GM12872 (cell line): Measurements from ENCODE around the gene KCNK7.

Experiments
- TF ChIP-seq, protein P1 (sequence below): IDR thresholded peaks from 3 replicates; pipeline ENCODE4 v1.5.1; 2011; ENCODE audit warnings: low read depth, mild to moderate bottlenecking, low read length, moderate library complexity; ENCODE audit not compliant: insufficient read depth

The KCNK7 gene

DNA sequence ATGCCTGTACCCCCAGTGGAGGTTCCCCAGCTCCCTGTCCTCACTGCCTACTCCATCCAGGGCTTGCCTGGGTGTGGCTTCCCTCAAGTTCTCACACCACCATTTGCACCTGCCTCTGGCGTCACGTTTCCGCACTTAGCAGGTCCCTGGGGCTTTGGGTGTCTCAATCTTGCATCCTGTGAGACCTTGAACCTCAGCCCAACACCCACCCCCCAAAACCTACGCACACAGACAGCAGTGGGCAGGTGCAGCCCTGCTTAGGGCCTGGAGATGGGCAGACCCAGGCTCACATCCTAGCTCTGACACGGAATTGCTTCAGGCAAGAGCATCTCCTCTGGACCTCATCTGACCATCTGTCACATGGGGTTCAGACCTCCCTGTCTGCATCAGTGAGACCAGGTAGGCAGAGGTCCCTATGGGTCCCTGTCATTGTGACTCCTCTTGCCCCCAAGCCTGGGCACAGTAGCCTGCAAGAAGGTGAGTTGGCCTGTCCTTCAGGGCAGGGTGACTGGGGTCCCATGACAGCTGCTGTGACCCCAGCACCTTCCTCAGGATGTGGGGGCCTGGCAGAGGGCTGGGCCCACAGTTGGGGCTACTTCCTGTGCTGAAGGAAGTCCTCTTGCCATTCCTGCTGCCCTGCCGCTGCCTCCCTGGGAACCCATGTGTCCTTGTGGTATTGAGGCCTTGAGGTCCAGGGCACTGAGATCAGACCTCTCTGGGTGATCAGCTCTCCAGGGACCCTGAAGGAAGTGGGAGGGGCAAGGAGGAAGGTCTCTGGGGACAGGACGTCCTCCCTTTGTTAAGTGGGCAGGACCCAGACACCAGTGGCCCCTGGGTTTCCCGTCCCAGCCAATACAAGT, 44.3 kb upstream of the KCNK7 start:
- TF ChIP-seq, protein P1, sequence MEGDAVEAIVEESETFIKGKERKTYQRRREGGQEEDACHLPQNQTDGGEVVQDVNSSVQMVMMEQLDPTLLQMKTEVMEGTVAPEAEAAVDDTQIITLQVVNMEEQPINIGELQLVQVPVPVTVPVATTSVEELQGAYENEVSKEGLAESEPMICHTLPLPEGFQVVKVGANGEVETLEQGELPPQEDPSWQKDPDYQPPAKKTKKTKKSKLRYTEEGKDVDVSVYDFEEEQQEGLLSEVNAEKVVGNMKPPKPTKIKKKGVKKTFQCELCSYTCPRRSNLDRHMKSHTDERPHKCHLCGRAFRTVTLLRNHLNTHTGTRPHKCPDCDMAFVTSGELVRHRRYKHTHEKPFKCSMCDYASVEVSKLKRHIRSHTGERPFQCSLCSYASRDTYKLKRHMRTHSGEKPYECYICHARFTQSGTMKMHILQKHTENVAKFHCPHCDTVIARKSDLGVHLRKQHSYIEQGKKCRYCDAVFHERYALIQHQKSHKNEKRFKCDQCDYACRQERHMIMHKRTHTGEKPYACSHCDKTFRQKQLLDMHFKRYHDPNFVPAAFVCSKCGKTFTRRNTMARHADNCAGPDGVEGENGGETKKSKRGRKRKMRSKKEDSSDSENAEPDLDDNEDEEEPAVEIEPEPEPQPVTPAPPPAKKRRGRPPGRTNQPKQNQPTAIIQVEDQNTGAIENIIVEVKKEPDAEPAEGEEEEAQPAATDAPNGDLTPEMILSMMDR, result no peak

DNA sequence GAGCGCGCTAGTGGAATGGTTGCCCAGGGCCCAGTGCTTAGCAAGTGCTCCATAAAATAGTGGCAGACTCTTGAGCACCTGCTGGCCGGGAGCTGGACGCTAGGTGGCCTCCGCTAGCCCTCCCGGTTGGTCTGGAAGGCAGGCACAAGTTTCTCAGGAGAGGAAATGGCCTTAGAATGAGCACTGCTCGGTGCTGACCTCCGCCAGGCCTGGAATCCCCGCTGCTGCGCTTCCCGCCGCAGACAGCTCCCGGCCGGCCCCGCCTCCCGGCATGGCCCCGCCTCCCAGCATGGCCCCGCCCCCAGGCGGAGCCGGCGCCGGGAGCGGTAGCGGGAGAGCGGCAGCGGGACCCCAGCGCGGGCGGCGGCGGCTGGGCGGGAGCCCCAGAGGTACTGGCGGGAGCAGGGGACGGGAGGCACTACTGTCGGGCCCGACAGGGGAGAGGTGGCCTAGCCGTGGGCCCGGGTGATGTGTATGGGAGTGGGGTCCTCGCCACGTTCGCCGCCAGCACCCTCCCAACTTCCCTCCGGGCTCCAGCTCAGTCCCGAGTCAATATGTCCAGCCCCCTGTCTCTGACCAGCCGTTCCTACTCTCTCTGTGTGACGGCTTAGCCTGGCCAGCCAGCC, 42.3 kb upstream of the KCNK7 start, which contains the start of gene SIPA1:
TSS of gene SIPA1 (plus strand) at position 308 of the 626 bp plus-strand sequence. CDS start 2,821 bp downstream, outside the sequence.
- TF ChIP-seq, protein P1, result peak; percentile 43

DNA sequence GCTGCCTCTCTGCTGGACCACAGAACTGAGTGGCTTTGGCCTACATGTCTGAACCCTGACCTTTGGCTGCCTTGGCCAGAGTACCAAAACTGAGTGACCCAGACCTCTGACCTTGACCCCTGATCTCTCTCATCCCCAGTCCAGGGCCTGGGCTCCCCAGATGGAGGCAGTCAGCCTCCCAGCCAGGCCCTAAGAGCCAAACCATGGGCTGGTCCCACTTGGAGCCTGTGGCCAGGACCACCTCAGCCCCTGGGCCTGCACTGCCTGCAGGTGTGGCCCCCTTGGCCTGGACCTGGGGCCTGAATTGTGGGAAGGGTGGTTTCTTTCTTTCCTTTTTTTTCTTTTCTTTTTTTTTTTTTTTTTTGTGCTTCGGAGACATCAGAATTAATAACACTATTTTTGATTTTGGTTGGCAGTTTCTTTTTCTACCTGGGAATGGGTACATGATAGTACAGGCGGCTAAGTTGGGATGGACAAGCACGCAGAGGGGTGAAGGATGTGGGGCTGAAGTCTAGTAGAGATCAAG, 41.5 kb upstream of the KCNK7 start:
- TF ChIP-seq, protein P1, result no peak

DNA sequence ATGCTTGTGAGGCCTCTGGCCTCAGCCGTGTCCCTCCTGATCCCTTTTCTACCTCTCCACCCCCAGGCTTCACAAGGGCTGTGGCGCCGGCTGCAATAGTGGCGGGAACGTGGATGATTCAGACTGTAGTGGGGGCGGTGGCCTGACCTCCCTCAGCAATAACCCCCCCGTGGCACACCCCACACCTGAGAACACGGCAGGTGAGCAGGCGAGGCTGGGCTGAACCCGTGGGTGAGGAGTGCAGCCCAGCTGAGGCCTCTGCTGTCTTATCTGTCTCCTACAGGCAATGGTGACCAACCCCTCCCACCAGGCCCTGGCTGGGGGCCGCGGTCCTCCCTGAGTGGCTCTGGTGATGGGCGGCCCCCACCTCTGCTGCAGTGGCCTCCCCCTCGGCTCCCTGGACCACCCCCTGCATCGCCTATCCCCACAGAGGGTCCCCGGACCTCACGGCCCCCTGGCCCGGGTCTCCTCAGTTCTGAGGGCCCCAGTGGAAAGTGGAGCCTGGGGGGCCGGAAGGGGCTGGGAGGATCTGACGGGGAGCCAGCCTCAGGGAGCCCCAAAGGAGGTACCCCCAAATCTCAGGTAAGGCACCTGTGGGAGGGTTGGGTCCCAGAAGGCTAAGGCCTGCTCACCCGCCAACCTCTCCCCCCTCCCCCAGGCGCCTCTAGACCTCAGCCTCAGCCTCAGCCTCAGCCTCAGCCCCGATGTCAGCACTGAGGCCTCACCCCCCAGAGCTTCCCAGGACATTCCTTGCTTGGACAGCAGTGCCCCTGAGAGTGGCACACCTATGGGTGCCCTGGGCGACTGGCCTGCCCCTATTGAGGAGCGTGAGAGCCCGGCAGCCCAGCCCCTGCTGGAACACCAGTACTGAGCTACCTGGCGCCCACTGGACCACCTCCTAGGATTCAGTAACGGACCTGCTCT, 40.8 kb upstream of the KCNK7 start:
- TF ChIP-seq, protein P1, result no peak

DNA sequence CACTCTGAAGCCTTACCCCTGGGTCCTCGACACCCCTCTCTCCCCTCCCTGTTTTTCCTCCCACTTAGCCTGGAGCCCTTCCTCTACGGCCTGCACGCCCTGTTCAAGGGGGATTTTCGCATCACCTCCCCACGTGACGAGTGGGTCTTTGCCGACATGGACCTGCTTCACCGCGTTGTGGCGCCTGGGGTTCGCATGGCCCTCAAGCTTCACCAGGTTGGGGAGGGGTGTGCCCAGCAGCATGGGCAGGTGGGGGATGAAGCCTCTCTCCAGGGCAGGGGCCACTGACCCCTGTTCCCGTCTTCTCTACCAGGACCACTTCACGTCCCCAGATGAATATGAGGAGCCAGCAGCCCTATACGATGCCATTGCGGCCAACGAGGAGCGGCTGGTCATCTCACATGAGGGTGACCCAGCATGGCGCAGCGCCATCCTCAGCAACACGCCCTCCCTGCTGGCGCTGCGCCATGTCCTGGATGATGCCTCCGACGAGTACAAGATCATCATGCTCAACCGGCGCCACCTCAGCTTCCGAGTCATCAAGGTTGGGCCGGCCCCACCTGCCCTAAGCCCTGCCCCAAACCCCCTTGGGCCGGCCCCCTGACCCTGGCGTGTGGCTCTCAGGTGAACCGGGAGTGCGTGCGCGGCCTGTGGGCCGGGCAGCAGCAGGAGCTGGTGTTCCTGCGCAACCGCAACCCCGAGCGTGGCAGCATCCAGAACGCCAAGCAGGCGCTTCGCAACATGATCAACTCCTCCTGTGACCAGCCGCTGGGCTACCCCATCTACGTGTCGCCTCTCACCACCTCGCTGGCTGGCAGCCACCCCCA, 39.5 kb upstream of the KCNK7 start:
- TF ChIP-seq, protein P1, result no peak

DNA sequence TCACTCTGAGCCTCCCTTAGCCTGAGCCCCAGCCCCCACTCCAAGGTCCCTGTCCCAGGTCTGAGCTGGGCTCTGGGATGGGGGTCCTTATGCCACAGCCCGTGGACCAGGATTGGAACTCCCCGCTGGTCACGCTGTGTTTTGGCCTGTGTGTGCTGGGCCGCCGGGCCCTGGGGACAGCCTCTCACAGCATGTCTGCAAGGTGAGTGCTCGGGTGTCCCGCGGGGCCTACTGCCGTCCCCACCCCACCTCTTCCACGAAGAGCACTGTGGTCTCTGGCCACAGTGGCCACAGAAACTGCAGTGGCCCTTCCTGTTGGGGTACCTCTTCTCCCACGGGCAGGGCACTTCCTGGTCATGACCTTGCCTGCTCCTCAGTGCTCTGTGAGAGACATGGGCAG, 38.8 kb upstream of the KCNK7 start:
- TF ChIP-seq, protein P1, result no peak
